Spleen (tissue), 7 donors: Measurements from ENCODE around the gene PTGER4.

Experiments used
- CTCF ChIP-seq, 11 experiments: fragments of 200-600 bp in 7 of 11; fragments of 450-650 bp in 4 of 11; sonication (generic) in 4 of 11; IDR thresholded peaks in 8 of 11; conservative IDR thresholded peaks in 3 of 11; 1 replicate in 7 of 11; 2 replicates in 4 of 11; pipeline versions ENCODE4 v1.4.0 to v1.8.0; 2016 to 2021; ENCODE audit warnings: antibody characterized with exemption in 11 of 11, inconsistent platforms in 4 of 11, mild to moderate bottlenecking in 1 of 11
- POLR2A ChIP-seq, 3 donors: fragments of 450-650 bp; IDR thresholded peaks; one replicate each; pipeline ENCODE4 v1.5.1; 2017; ENCODE audit warnings: antibody characterized with exemption in 3 of 3, mild to moderate bottlenecking in 1 of 3
- POLR2AphosphoS5 ChIP-seq, 3 donors: sonication (generic); formaldehyde crosslinking; IDR thresholded peaks; one replicate each; pipeline ENCODE4 v1.5.1; 2017; ENCODE audit warnings: antibody characterized with exemption in 3 of 3
- donor health status: DM: no; HTN: no; CAD: no; lungs with moderate emphysema.
- donor health status: DM: no; HTN: no; CAD: no.
- donor health status: DM: no; HTN: no; CAD: no.

- no peak for TF ChIP-seq CTCF (IDR thresholded peaks at IDR 0.05 in 8 of 11, conservative IDR thresholded peaks at IDR 0.05 in 3 of 11)
- no peak for TF ChIP-seq POLR2AphosphoS5 (IDR thresholded peaks at IDR 0.05)
- no peak for TF ChIP-seq POLR2A (IDR thresholded peaks at IDR 0.05)
Measured at GRCh38 chr5:40690267-40690666, 10.6 kb downstream of the PTGER4 start.
